Measurements from ENCODE around the gene LRMDA.

The LRMDA gene

GRCh38 chr10:75655791-75656451 lies 224.5 kb downstream of the LRMDA start:
- no peak for DNase-seq (ENCODE audit: low spot score in 2 of 2)
- in situ Hi-C loops (cut with MboI; ENCODE audit: low sequenced_read_pairs), result no loop called here

GRCh38 chr10:75657351-75657750 lies 225.9 kb downstream of the LRMDA start:
- DNase-seq (ENCODE audit: low spot score in 2 of 2), result no peak
- Histone ChIP-seq H3K27me3 (ENCODE audit: low read depth) (no peaks in the 10 kb centered on the region), H3K36me3 (replicated peaks) (no peaks in the 10 kb centered on the region), H3K4me3 (no peak overlapping the region), H3K9me3 (no peaks in the 10 kb centered on the region), H3K4me1 (no peaks in the 10 kb centered on the region)
- in situ Hi-C loops (cut with MboI; ENCODE audit: low sequenced_read_pairs), result no loop called here

More at GRCh38 chr10:75655791-75656451, 224.5 kb downstream of the LRMDA start:
- Histone ChIP-seq H3K36me3 (replicated peaks) (no peaks in the 10 kb centered on the region), H3K9me3 (no peaks in the 10 kb centered on the region), H3K27me3 (ENCODE audit: low read depth) (no peaks in the 10 kb centered on the region), H3K4me3 (no peak overlapping the region), H3K4me1 (no peaks in the 10 kb centered on the region)

GRCh38 chr10:75658036-75658435 lies 226.6 kb downstream of the LRMDA start:
- no peak for DNase-seq (ENCODE audit: low spot score in 2 of 2)
- no peak overlapping the region for H3K4me3 ChIP-seq
- no peaks in the 10 kb centered on the region for H3K4me1 ChIP-seq
- no peaks in the 10 kb centered on the region for H3K36me3 ChIP-seq (replicated peaks)
- no peaks in the 10 kb centered on the region for H3K9me3 ChIP-seq
- H3K27me3 ChIP-seq (ENCODE audit: low read depth), result no peaks in the 10 kb centered on the region
- in situ Hi-C loops (cut with MboI; ENCODE audit: low sequenced_read_pairs), result no loop called here

- H3K4me3 ChIP-seq, result no peak overlapping the region
- no peaks in the 10 kb centered on the region for H3K4me1 ChIP-seq
Measured at GRCh38 chr10:75658496-75658895, 227.1 kb downstream of the LRMDA start.

GRCh38 chr10:75658915-75659314 lies 227.5 kb downstream of the LRMDA start:
- no peaks in the 10 kb centered on the region for H3K4me1 ChIP-seq
- no peaks in the 10 kb centered on the region for H3K9me3 ChIP-seq
- H3K4me3 ChIP-seq, result no peak overlapping the region
- in situ Hi-C loops (cut with MboI; ENCODE audit: low sequenced_read_pairs), result no loop called here
- no peaks in the 10 kb centered on the region for H3K27me3 ChIP-seq (ENCODE audit: low read depth)
- no peak for DNase-seq (ENCODE audit: low spot score in 2 of 2)
- no peaks in the 10 kb centered on the region for H3K36me3 ChIP-seq (replicated peaks)

More at GRCh38 chr10:75658496-75658895, 227.1 kb downstream of the LRMDA start:
- Histone ChIP-seq H3K36me3 (replicated peaks) (no peaks in the 10 kb centered on the region), H3K9me3 (no peaks in the 10 kb centered on the region), H3K27me3 (ENCODE audit: low read depth) (no peaks in the 10 kb centered on the region)
- DNase-seq (ENCODE audit: low spot score in 2 of 2), result no peak
- in situ Hi-C loops (cut with MboI; ENCODE audit: low sequenced_read_pairs), result no loop called here

GRCh38 chr10:75660823-75661222 lies 229.4 kb downstream of the LRMDA start:
- Histone ChIP-seq H3K4me1 (no peaks in the 10 kb centered on the region), H3K36me3 (replicated peaks) (no peaks in the 10 kb centered on the region), H3K27me3 (ENCODE audit: low read depth) (no peaks in the 10 kb centered on the region), H3K9me3 (no peaks in the 10 kb centered on the region), H3K4me3 (no peak overlapping the region)
- in situ Hi-C loops (cut with MboI; ENCODE audit: low sequenced_read_pairs), result no loop called here
- no peak for DNase-seq (ENCODE audit: low spot score in 2 of 2)

GRCh38 chr10:75662715-75663114 lies 231.3 kb downstream of the LRMDA start:
- H3K27me3 ChIP-seq (ENCODE audit: low read depth), result no peaks in the 10 kb centered on the region
- no peaks in the 10 kb centered on the region for H3K4me1 ChIP-seq
- H3K4me3 ChIP-seq, result no peak overlapping the region
- DNase-seq (ENCODE audit: low spot score in 2 of 2), result no peak
- in situ Hi-C loops (cut with MboI; ENCODE audit: low sequenced_read_pairs), result no loop called here
- H3K9me3 ChIP-seq, result no peaks in the 10 kb centered on the region
- H3K36me3 ChIP-seq (replicated peaks), result no peaks in the 10 kb centered on the region

- Histone ChIP-seq H3K36me3 (replicated peaks) (no peaks in the 10 kb centered on the region), H3K27me3 (ENCODE audit: low read depth) (no peaks in the 10 kb centered on the region), H3K4me3 (no peak overlapping the region), H3K4me1 (no peaks in the 10 kb centered on the region), H3K9me3 (no peaks in the 10 kb centered on the region)
- DNase-seq (ENCODE audit: low spot score in 2 of 2), result no peak
- in situ Hi-C loops (cut with MboI; ENCODE audit: low sequenced_read_pairs), result no loop called here
Measured at GRCh38 chr10:75663947-75664664, 232.7 kb downstream of the LRMDA start.

GRCh38 chr10:75664968-75665367 lies 233.5 kb downstream of the LRMDA start:
- no peak for DNase-seq (ENCODE audit: low spot score in 2 of 2)
- H3K36me3 ChIP-seq (replicated peaks), result no peaks in the 10 kb centered on the region
- no peak overlapping the region for H3K4me3 ChIP-seq
- no peaks in the 10 kb centered on the region for H3K9me3 ChIP-seq
- H3K27me3 ChIP-seq (ENCODE audit: low read depth), result no peaks in the 10 kb centered on the region
- H3K4me1 ChIP-seq, result no peaks in the 10 kb centered on the region
- in situ Hi-C loops (cut with MboI; ENCODE audit: low sequenced_read_pairs), result no loop called here

GRCh38 chr10:75665707-75666106 lies 234.3 kb downstream of the LRMDA start:
- H3K4me1 ChIP-seq, result no peaks in the 10 kb centered on the region
- no peaks in the 10 kb centered on the region for H3K36me3 ChIP-seq (replicated peaks)
- no peaks in the 10 kb centered on the region for H3K27me3 ChIP-seq (ENCODE audit: low read depth)
- in situ Hi-C loops (cut with MboI; ENCODE audit: low sequenced_read_pairs), result no loop called here
- no peak overlapping the region for H3K4me3 ChIP-seq
- DNase-seq (ENCODE audit: low spot score in 2 of 2), result no peak
- H3K9me3 ChIP-seq, result no peaks in the 10 kb centered on the region

GRCh38 chr10:75672111-75672671 lies 240.8 kb downstream of the LRMDA start:
- no peaks in the 10 kb centered on the region for H3K36me3 ChIP-seq (replicated peaks)
- H3K27me3 ChIP-seq (ENCODE audit: low read depth), result no peaks in the 10 kb centered on the region; the same call in 1 of the 2 replicates
- no peak overlapping the region for H3K4me3 ChIP-seq
- no peak for DNase-seq (ENCODE audit: low spot score in 2 of 2)
- H3K9me3 ChIP-seq, result no peaks in the 10 kb centered on the region
- in situ Hi-C loops (cut with MboI; ENCODE audit: low sequenced_read_pairs), result no loop called here
- no peaks in the 10 kb centered on the region for H3K4me1 ChIP-seq

GRCh38 chr10:75672842-75673241 lies 241.4 kb downstream of the LRMDA start:
- no peak for DNase-seq (ENCODE audit: low spot score in 2 of 2)
- H3K9me3 ChIP-seq, result no peaks in the 10 kb centered on the region
- in situ Hi-C loops (cut with MboI; ENCODE audit: low sequenced_read_pairs), result no loop called here
- no peaks in the 10 kb centered on the region for H3K4me1 ChIP-seq
- H3K4me3 ChIP-seq, result no peak overlapping the region
- no peaks in the 10 kb centered on the region for H3K36me3 ChIP-seq (replicated peaks)
- H3K27me3 ChIP-seq (ENCODE audit: low read depth), result no peaks in the 10 kb centered on the region; the same call in 1 of the 2 replicates

GRCh38 chr10:75677541-75677940 lies 246.1 kb downstream of the LRMDA start:
- Histone ChIP-seq H3K4me3 (no peak overlapping the region), H3K36me3 (replicated peaks) (no peaks in the 10 kb centered on the region), H3K9me3 (no peaks in the 10 kb centered on the region), H3K27me3 (ENCODE audit: low read depth) (no peaks in the 10 kb centered on the region; the same call in 1 of the 2 replicates), H3K4me1 (no peaks in the 10 kb centered on the region)
- in situ Hi-C loops (cut with MboI; ENCODE audit: low sequenced_read_pairs), result no loop called here
- no peak for DNase-seq (ENCODE audit: low spot score in 2 of 2)

GRCh38 chr10:75678527-75678926 lies 247.1 kb downstream of the LRMDA start:
- DNase-seq (ENCODE audit: low spot score in 2 of 2), result no peak
- no peak overlapping the region for H3K4me3 ChIP-seq
- no peaks in the 10 kb centered on the region for H3K36me3 ChIP-seq (replicated peaks)
- no peaks in the 10 kb centered on the region; the same call in 1 of the 2 replicates for H3K27me3 ChIP-seq (ENCODE audit: low read depth)
- in situ Hi-C loops (cut with MboI; ENCODE audit: low sequenced_read_pairs), result no loop called here
- no peaks in the 10 kb centered on the region for H3K4me1 ChIP-seq
- no peaks in the 10 kb centered on the region for H3K9me3 ChIP-seq

Data from HAP-1 (cell line).